Testis (tissue), 3 donors: ENCODE results near the gene DIAPH2. TPM values are rescaled to one million over a fixed set of nuclear protein-coding genes. Genes with fewer than 3 reads are reported as not detected.

Experiments used
- DNase-seq: peaks from one replicate; pipeline ENCODE4 v3.0.0-alpha.2; 2019
- H3K27ac ChIP-seq, 2 donors: fragments of 200-600 bp; sonication (generic); one replicate each; pipeline ENCODE4 v1.5.1; 2019
- H3K27me3 ChIP-seq: fragments of 200-600 bp; sonication (generic); one replicate; pipeline ENCODE4 v1.5.1; 2019
- H3K36me3 ChIP-seq: fragments of 200-600 bp; sonication (generic); one replicate; pipeline ENCODE4 v1.5.1; 2017; ENCODE audit warnings: low read depth; ENCODE audit errors: missing control alignments
- H3K4me1 ChIP-seq: fragments of 200-600 bp; sonication (generic); one replicate; pipeline ENCODE4 v1.5.1; 2019
- H3K4me3 ChIP-seq, 2 donors: fragments of 200-600 bp; sonication (generic); one replicate each; pipeline ENCODE4 v1.5.1; 2017 to 2019
- H3K9me3 ChIP-seq: fragments of 200-600 bp; sonication (generic); one replicate; pipeline ENCODE4 v1.5.1; 2017
- CTCF ChIP-seq, 3 experiments: fragments of 450-650 bp in 2 of 3; fragments of 200-600 bp in 1 of 3; sonication (generic) in 1 of 3; IDR thresholded peaks; one replicate each; pipeline ENCODE4 v1.5.1; 2016 to 2019; ENCODE audit warnings: antibody characterized with exemption in 3 of 3, mild to moderate bottlenecking in 2 of 3, moderate library complexity in 1 of 3
- POLR2A ChIP-seq: fragments of 450-650 bp; IDR thresholded peaks from one replicate; pipeline ENCODE4 v1.6.1; 2017; ENCODE audit warnings: antibody characterized with exemption, mild to moderate bottlenecking, moderate library complexity
- WGBS, 2 donors: methylation state at CpG; one replicate each; pipeline ENCODE4 v1.1.5; 2018; 5-methylcytosine and 5-hydroxymethylcytosine counted together
- intact Hi-C: fragments of 100-400 bp; cut with DNase I; formaldehyde crosslinking; loops from one replicate; pipeline ENCODE4 v1.15.1; 2023; ENCODE audit warnings: low total_unique reads
- polyA plus RNA-seq: library from polyadenylated mRNA; stranded (reverse); fragments of 350-450 nt; fragmentation: Illumina TruSeq; extraction: RNeasy Lipid Tissue Mini Kit (QIAGEN cat#74804); gene quantifications from one replicate; pipeline ENCODE4 v1.2.3, GENCODE V29; 2014; ENCODE audit warnings: low read depth, low replicate concordance; ENCODE audit not compliant: insufficient read depth
- total RNA-seq, 2 donors: library from RNA; depleted of rRNA; stranded (reverse); fragments of >200 nt; gene quantifications; one replicate each; pipeline ENCODE4 v1.2.3, GENCODE V29; 2016

Gene DIAPH2
- total and polyA plus RNA-seq, 3 donors from 2014 or later: 13.1 to 68.3 (median 67.4) TPM

- no peak for TF ChIP-seq POLR2A
- no peak for TF ChIP-seq CTCF (IDR thresholded peaks at IDR 0.05)
Observed at GRCh38 chrX:97374266-97374665, 689.6 kb downstream of the DIAPH2 start.

GRCh38 chrX:97380200-97380599 is 695.6 kb downstream of the DIAPH2 start:
- Histone ChIP-seq H3K27ac (no peak overlapping the region), H3K4me1 (no peaks in the 10 kb centered on the region), H3K27me3 (no peaks in the 10 kb centered on the region), H3K4me3 (no peak overlapping the region), H3K36me3 (no peaks in the 10 kb centered on the region), H3K9me3 (no peaks in the 10 kb centered on the region)
- no peak for DNase-seq
- TF ChIP-seq CTCF (IDR thresholded peaks at IDR 0.05) (no peak), POLR2A (no peak)
- intact Hi-C loops: no loop called here

More at GRCh38 chrX:97374266-97374665, 689.6 kb downstream of the DIAPH2 start:
- no peak for DNase-seq
- Histone ChIP-seq H3K27ac (no peak overlapping the region), H3K9me3 (no peaks in the 10 kb centered on the region), H3K4me3 (no peak overlapping the region), H3K36me3 (no peaks in the 10 kb centered on the region), H3K27me3 (no peaks in the 10 kb centered on the region), H3K4me1 (no peaks in the 10 kb centered on the region)
- 92 to 93% methylated on average over 2 of the region's 2 CpGs for WGBS, 2 donors
- intact Hi-C loops: no loop called here

GRCh38 chrX:97384685-97385084 is 700.0 kb downstream of the DIAPH2 start:
- WGBS, 2 donors: 93 to 94% methylated on average over 2 to 3 of the region's 3 CpGs
- Histone ChIP-seq H3K36me3 (no peaks in the 10 kb centered on the region), H3K4me1 (no peaks in the 10 kb centered on the region), H3K4me3 (no peak overlapping the region), H3K27ac (no peak overlapping the region), H3K27me3 (no peaks in the 10 kb centered on the region), H3K9me3 (no peaks in the 10 kb centered on the region)
- no peak for TF ChIP-seq CTCF (IDR thresholded peaks at IDR 0.05)
- TF ChIP-seq POLR2A: no peak
- intact Hi-C loops: no loop called here
- DNase-seq: no peak

- no peak for DNase-seq
- H3K27me3 ChIP-seq: no peaks in the 10 kb centered on the region
- no peaks in the 10 kb centered on the region for H3K36me3 ChIP-seq
- H3K4me3 ChIP-seq: no peak overlapping the region
- H3K27ac ChIP-seq: no peak overlapping the region
- no peaks in the 10 kb centered on the region for H3K4me1 ChIP-seq
- intact Hi-C loops: no loop called here
- no peaks in the 10 kb centered on the region for H3K9me3 ChIP-seq
- TF ChIP-seq CTCF (IDR thresholded peaks at IDR 0.05) (no peak), POLR2A (no peak)
Observed at GRCh38 chrX:97387004-97387403, 702.4 kb downstream of the DIAPH2 start.

- no peaks in the 10 kb centered on the region for H3K36me3 ChIP-seq
- no peak for DNase-seq
Observed at GRCh38 chrX:97389761-97390192, 705.1 kb downstream of the DIAPH2 start.

More at GRCh38 chrX:97389761-97390192, 705.1 kb downstream of the DIAPH2 start:
- 93% methylated on average over 3 of the region's 3 CpGs for WGBS, 2 donors
- no peaks in the 10 kb centered on the region for H3K27me3 ChIP-seq
- intact Hi-C loops: no loop called here
- no peaks in the 10 kb centered on the region for H3K4me1 ChIP-seq
- no peak overlapping the region for H3K27ac ChIP-seq
- no peaks in the 10 kb centered on the region for H3K9me3 ChIP-seq
- no peak for TF ChIP-seq CTCF (IDR thresholded peaks at IDR 0.05)
- TF ChIP-seq POLR2A: no peak
- no peak overlapping the region for H3K4me3 ChIP-seq
